HepG2 (cell line): ENCODE data around the gene STKLD1. TPM values are rescaled to one million over a fixed set of nuclear protein-coding genes. Genes with fewer than 3 reads are reported as not detected.

Experiments
- CHD4 ChIP-seq: fragments of 200-600 bp; sonication (generic); IDR thresholded peaks from 2 replicates; pipeline ENCODE4 v1.7.0; 2017; ENCODE audit warnings: mild to moderate bottlenecking, low read length, borderline replicate concordance
- CREBL2 ChIP-seq: sonication (generic); formaldehyde crosslinking; IDR thresholded peaks from 2 replicates; pipeline ENCODE4 v1.8.1; 2023; ENCODE audit warnings: missing genetic modification reagents, mild to moderate bottlenecking, borderline replicate concordance
- ETV5 ChIP-seq: IDR thresholded peaks from 2 replicates; pipeline ENCODE4 v1.6.1; 2018; ENCODE audit warnings: missing biosample characterization, missing genetic modification reagents, inconsistent platforms, borderline replicate concordance
- HOMEZ ChIP-seq: IDR thresholded peaks from 2 replicates; pipeline ENCODE4 v1.6.1; 2016; ENCODE audit warnings: low read depth
- HOXA3 ChIP-seq: sonication (generic); formaldehyde crosslinking; IDR thresholded peaks from 2 replicates; pipeline ENCODE4 v1.5.0; 2020; ENCODE audit warnings: missing genetic modification reagents
- ISX ChIP-seq: sonication (generic); formaldehyde crosslinking; conservative IDR thresholded peaks from 2 replicates; pipeline ENCODE4 v1.5.0; 2020; ENCODE audit warnings: missing genetic modification reagents
- KDM6A ChIP-seq: IDR thresholded peaks from 2 replicates; pipeline ENCODE4 v1.6.1; 2016; ENCODE audit warnings: low read depth
- KLF9 ChIP-seq: IDR thresholded peaks from 2 replicates; pipeline ENCODE4 v1.6.1; 2016; ENCODE audit warnings: low read depth
- MBNL3 ChIP-seq: fragments of 250-450 bp; sonication (Bioruptor Pico); conservative IDR thresholded peaks from 2 replicates; pipeline ENCODE4 v1.8.0; 2022; ENCODE audit warnings: mild to moderate bottlenecking, inconsistent platforms
- MTF1 ChIP-seq: sonication (generic); formaldehyde crosslinking; IDR thresholded peaks from 2 replicates; pipeline ENCODE4 v1.5.0; 2020; ENCODE audit warnings: missing genetic modification reagents
- PHB2 ChIP-seq: fragments of 450-650 bp; IDR thresholded peaks from 2 replicates; pipeline ENCODE4 v1.6.1; 2018; ENCODE audit not compliant: partially characterized antibody
- RBFOX2 ChIP-seq: fragments of 200-400 bp; formaldehyde crosslinking; IDR thresholded peaks from 2 replicates; pipeline ENCODE4 v1.6.1; 2017; ENCODE audit warnings: low read depth, mild to moderate bottlenecking, low read length
- RBM22 ChIP-seq: fragments of 200-400 bp; formaldehyde crosslinking; optimal IDR thresholded peaks from 2 replicates; pipeline ENCODE3; 2017; ENCODE audit warnings: mild to moderate bottlenecking, low read length, moderate library complexity
- STAG1 ChIP-seq: sonication (generic); formaldehyde crosslinking; IDR thresholded peaks from 2 replicates; pipeline ENCODE4 v1.4.0; 2020; ENCODE audit warnings: missing genetic modification reagents
- TEAD2 ChIP-seq: sonication (generic); formaldehyde crosslinking; IDR thresholded peaks from 2 replicates; pipeline ENCODE4 v1.9.0; 2021; ENCODE audit warnings: missing genetic modification reagents
- ZBTB10 ChIP-seq: sonication (generic); formaldehyde crosslinking; IDR thresholded peaks from 2 replicates; pipeline ENCODE4 v1.4.0; 2020; ENCODE audit warnings: missing genetic modification reagents, borderline replicate concordance
- ZBTB7B ChIP-seq: sonication (generic); formaldehyde crosslinking; IDR thresholded peaks from 2 replicates; pipeline ENCODE4 v1.4.0; 2020; ENCODE audit warnings: missing genetic modification reagents
- ZC3H13 ChIP-seq: sonication (generic); formaldehyde crosslinking; IDR thresholded peaks from 2 replicates; pipeline ENCODE4 v1.8.1; 2023; ENCODE audit warnings: mild to moderate bottlenecking, missing genetic modification reagents, moderate library complexity
- ZFP90 ChIP-seq: sonication (generic); formaldehyde crosslinking; IDR thresholded peaks from 2 replicates; pipeline ENCODE4 v1.8.0; 2022; ENCODE audit warnings: missing genetic modification reagents, mild to moderate bottlenecking, inconsistent platforms, borderline replicate concordance
- ZFX ChIP-seq: sonication (generic); formaldehyde crosslinking; IDR thresholded peaks from 2 replicates; pipeline ENCODE4 v1.4.0; 2020; ENCODE audit warnings: mild to moderate bottlenecking, low read depth, missing genetic modification reagents, moderate library complexity
- ZNF224 ChIP-seq: sonication (generic); formaldehyde crosslinking; IDR thresholded peaks from 2 replicates; pipeline ENCODE4 v1.5.0; 2020; ENCODE audit warnings: mild to moderate bottlenecking, missing genetic modification reagents
- ZNF614 ChIP-seq: IDR thresholded peaks from 2 replicates; pipeline ENCODE4 v1.6.1; 2018; ENCODE audit warnings: missing biosample characterization, missing genetic modification reagents, inconsistent platforms, borderline replicate concordance
- ZNF768 ChIP-seq: sonication (generic); formaldehyde crosslinking; IDR thresholded peaks from 2 replicates; pipeline ENCODE4 v1.4.0; 2020; ENCODE audit warnings: missing genetic modification reagents
- ZNF776 ChIP-seq: sonication (generic); formaldehyde crosslinking; IDR thresholded peaks from 2 replicates; pipeline ENCODE4 v1.4.0; 2020; ENCODE audit warnings: mild to moderate bottlenecking, missing genetic modification reagents
- polyA plus RNA-seq, 8 experiments: library from polyadenylated mRNA; depleted of rRNA in 3 of 8; stranded (reverse) in 7 of 8; unstranded in 1 of 8; fragments of >200 nt; fragmentation: Illumina TruSeq in 4 of 8; extraction: Trizol in 4 of 8; gene quantifications; 2 replicates each; pipeline versions ENCODE4 v1.2.1 to v1.2.3, GENCODE V29; 2011 to 2016; ENCODE audit warnings: low read depth in 4 of 8, missing spikeins in 1 of 8, mixed read lengths in 1 of 8; ENCODE audit not compliant: insufficient read depth in 1 of 8
- total RNA-seq, 5 experiments: library from RNA; depleted of rRNA; stranded (reverse); fragments of >200 nt; fragmentation: Illumina TruSeq; extraction: Trizol; gene quantifications; 2 replicates each; pipeline ENCODE4 v1.2.3, GENCODE V29; 2016; ENCODE audit warnings: low read depth in 1 of 5
- TF ChIP-seq, protein P1 (sequence below): sonication (generic); formaldehyde crosslinking; IDR thresholded peaks from 2 replicates; pipeline ENCODE4 v1.8.0; 2022; ENCODE audit warnings: mild to moderate bottlenecking, missing genetic modification reagents; ENCODE audit not compliant: insufficient replicate concordance

Gene STKLD1
- total and polyA plus RNA-seq, 2 of the 13 experiments (the other 11 are each of a cell fraction or from before 2014, with no cell fraction given), result 1.5 to 2.2 TPM

- no peak for TF ChIP-seq CREBL2 (CRISPR knock-in tag)
- TF ChIP-seq ZNF768 (CRISPR knock-in tag), result no peak
- TF ChIP-seq KDM6A (CRISPR knock-in tag), result no peak
- no peak; the same call in 1 of the 2 replicates for TF ChIP-seq ZFX (CRISPR knock-in tag)
- TF ChIP-seq ZBTB7B (CRISPR knock-in tag), result 0 out of 2 replicates have a peak, but pooled peaks have one; percentile 21
- no peak for TF ChIP-seq ISX (CRISPR knock-in tag)
- no peak for TF ChIP-seq ZBTB10 (CRISPR knock-in tag)
- TF ChIP-seq PHB2, result no peak
- no peak for TF ChIP-seq ZC3H13
- 0 out of 2 replicates have a peak, but pooled peaks have one; percentile 38 for TF ChIP-seq ZFP90 (CRISPR knock-in tag)
- TF ChIP-seq, protein P1, sequence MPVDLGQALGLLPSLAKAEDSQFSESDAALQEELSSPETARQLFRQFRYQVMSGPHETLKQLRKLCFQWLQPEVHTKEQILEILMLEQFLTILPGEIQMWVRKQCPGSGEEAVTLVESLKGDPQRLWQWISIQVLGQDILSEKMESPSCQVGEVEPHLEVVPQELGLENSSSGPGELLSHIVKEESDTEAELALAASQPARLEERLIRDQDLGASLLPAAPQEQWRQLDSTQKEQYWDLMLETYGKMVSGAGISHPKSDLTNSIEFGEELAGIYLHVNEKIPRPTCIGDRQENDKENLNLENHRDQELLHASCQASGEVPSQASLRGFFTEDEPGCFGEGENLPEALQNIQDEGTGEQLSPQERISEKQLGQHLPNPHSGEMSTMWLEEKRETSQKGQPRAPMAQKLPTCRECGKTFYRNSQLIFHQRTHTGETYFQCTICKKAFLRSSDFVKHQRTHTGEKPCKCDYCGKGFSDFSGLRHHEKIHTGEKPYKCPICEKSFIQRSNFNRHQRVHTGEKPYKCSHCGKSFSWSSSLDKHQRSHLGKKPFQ (CRISPR knock-in tag), result no peak
- TF ChIP-seq RBFOX2, result peak; percentile 65; the same call in 1 of the 2 replicates
- TF ChIP-seq MBNL3, result no peak
- TF ChIP-seq ZNF776 (CRISPR knock-in tag), result no peak
- TF ChIP-seq TEAD2, result no peak
- TF ChIP-seq ETV5 (CRISPR knock-in tag), result 0 out of 2 replicates have a peak, but pooled peaks have one; percentile 17
- no peak for TF ChIP-seq CHD4
- peak; percentile 50 for TF ChIP-seq HOXA3 (CRISPR knock-in tag)
- no peak; the same call in 1 of the 2 replicates for TF ChIP-seq STAG1 (CRISPR knock-in tag)
- TF ChIP-seq RBM22, result peak; percentile 86
- no peak for TF ChIP-seq HOMEZ
- TF ChIP-seq MTF1 (CRISPR knock-in tag), result no peak
- no peak for TF ChIP-seq ZNF224
- peak; percentile 22; the same call in 1 of the 2 replicates for TF ChIP-seq ZNF614
- no peak for TF ChIP-seq KLF9 (CRISPR knock-in tag)
These were observed 24.1 kb upstream of the STKLD1 start (continued) for GRCh38 chr9:133351908-133352634.
